T-helper 17 cell (primary cell): Measurements from ENCODE around the gene KCNE4. TPM values are rescaled to one million over a fixed set of nuclear protein-coding genes. Genes with fewer than 3 reads are reported as not detected.

Experiments
- ATAC-seq: fragments of 150-1000 bp; cut with Tn5 transposase; 2 replicates; pipeline ENCODE4 v1.10.0; 2021; ENCODE audit warnings: mild to moderate bottlenecking, moderate library complexity
- DNase-seq, 3 donors: peaks; one replicate each; pipeline versions ENCODE4 v3.0.0 to v3.0.0-alpha.2; 2020 to 2021
- H3K9me3 ChIP-seq: one replicate; pipeline ENCODE4 v1.7.0; 2013; ENCODE audit warnings: low read length, mild to moderate bottlenecking; ENCODE audit not compliant: control insufficient read depth, poor library complexity, severe bottlenecking
- H3K27ac Mint-ChIP-seq: one replicate; pipeline ENCODE4 v1.8.0; 2022; ENCODE audit warnings: mild to moderate bottlenecking, moderate library complexity, mixed read lengths
- H3K27me3 Mint-ChIP-seq: one replicate; pipeline ENCODE4 v1.8.0; 2022; ENCODE audit warnings: mixed read lengths
- H3K36me3 Mint-ChIP-seq: one replicate; pipeline ENCODE4 v1.8.0; 2022; ENCODE audit warnings: low read depth, mixed read lengths
- H3K4me1 Mint-ChIP-seq: one replicate; pipeline ENCODE4 v1.8.0; 2022; ENCODE audit warnings: mild to moderate bottlenecking, mixed read lengths
- H3K4me3 Mint-ChIP-seq: one replicate; pipeline ENCODE4 v1.8.0; 2022; ENCODE audit warnings: mild to moderate bottlenecking, moderate library complexity, mixed read lengths
- total RNA-seq, 4 donors: library from RNA in 2 of 4; stranded (reverse) in 2 of 4; gene quantifications; one replicate each; pipeline ENCODE4 v1.2.3 and lab custom pipeline; 2022 to 2026

The KCNE4 gene, protein sequence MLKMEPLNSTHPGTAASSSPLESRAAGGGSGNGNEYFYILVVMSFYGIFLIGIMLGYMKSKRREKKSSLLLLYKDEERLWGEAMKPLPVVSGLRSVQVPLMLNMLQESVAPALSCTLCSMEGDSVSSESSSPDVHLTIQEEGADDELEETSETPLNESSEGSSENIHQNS
- total RNA-seq (not detected), total RNA-seq (lab: John Stamatoyannopoulos, UW) (0 reads per million in 2 donors)

GRCh38 chr2:223051693-223052289 is at the start of gene KCNE4:
TSS of gene KCNE4 (plus strand) at chr2:223052190. CDS start at chr2:223052831, 641 bp downstream.
- no peak for ATAC-seq
- H3K4me1 Mint-ChIP-seq: no peaks in the 10 kb centered on the region
- H3K36me3 Mint-ChIP-seq: no peaks in the 10 kb centered on the region
- H3K4me3 Mint-ChIP-seq: no peak within 1 kb of the TSS
- H3K9me3 ChIP-seq: no peaks in the 10 kb centered on the region
- peaks cover 23% of the 10 kb centered on the region for H3K27me3 Mint-ChIP-seq
- no peak within 1 kb of the TSS for H3K27ac Mint-ChIP-seq
- no peak for DNase-seq

DNA sequence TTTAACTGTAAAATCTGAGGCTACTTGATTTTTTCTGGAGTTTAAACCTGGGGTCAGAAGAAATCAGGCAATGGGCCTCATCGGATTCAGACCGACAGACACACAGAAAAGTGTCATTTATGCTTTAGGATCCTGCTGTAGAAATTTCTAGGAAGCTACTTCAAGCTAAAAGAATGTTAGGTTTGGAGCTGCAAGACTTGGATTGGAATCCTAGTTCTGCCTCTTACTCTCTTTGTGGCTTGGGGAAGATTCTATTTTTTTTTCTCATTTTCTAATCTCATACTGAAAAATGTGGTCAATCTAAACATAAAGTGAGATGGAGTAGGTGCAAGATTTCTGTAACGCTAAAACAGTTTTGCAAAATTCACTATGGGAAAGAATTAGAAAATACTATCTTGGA is 48.8 kb upstream of the KCNE4 start:
- H3K9me3 ChIP-seq: no peaks in the 10 kb centered on the region
- Mint-ChIP-seq H3K27ac (no peak overlapping the region), H3K36me3 (no peaks in the 10 kb centered on the region), H3K27me3 (peaks cover 41% of the 10 kb centered on the region), H3K4me3 (no peak overlapping the region), H3K4me1 (no peaks in the 10 kb centered on the region)
- no peak for ATAC-seq
- DNase-seq: no peak

GRCh38 chr2:223005496-223005895 is 46.5 kb upstream of the KCNE4 start:
- H3K4me1 Mint-ChIP-seq: no peaks in the 10 kb centered on the region
- H3K9me3 ChIP-seq: no peaks in the 10 kb centered on the region
- DNase-seq (no peak), ATAC-seq (no peak)
- H3K4me3 Mint-ChIP-seq: no peak overlapping the region
- no peak overlapping the region for H3K27ac Mint-ChIP-seq
- H3K27me3 Mint-ChIP-seq: peaks cover 27% of the 10 kb centered on the region
- H3K36me3 Mint-ChIP-seq: no peaks in the 10 kb centered on the region

DNA sequence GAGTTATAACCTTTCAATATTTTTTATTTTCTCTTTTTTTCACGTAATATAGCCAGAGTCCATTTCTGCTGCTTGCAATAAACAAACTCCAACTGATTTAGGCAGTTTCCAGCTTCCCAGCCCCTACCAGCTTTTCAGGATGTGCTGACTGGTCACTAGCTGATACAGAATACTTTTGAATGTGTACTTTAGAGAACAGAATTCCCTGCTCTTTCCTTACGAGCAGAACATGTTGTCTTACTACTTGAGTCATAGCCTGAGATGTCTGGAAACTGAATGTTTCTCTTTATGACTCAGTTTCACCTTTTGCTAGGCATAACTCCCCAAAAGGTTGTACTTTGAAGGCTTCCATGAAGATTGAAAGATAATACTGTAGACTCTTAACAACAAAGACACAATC is 44.5 kb upstream of the KCNE4 start:
- Mint-ChIP-seq H3K27me3 (peaks cover 23% of the 10 kb centered on the region), H3K4me1 (no peaks in the 10 kb centered on the region), H3K4me3 (no peak overlapping the region), H3K27ac (no peak overlapping the region), H3K36me3 (no peaks in the 10 kb centered on the region)
- H3K9me3 ChIP-seq: no peaks in the 10 kb centered on the region
- no peak for ATAC-seq
- no peak for DNase-seq

GRCh38 chr2:223008162-223008561 is 43.8 kb upstream of the KCNE4 start:
- Mint-ChIP-seq H3K4me1 (no peaks in the 10 kb centered on the region), H3K4me3 (no peak overlapping the region), H3K27me3 (peaks cover 24% of the 10 kb centered on the region), H3K27ac (no peak overlapping the region), H3K36me3 (no peaks in the 10 kb centered on the region)
- no peaks in the 10 kb centered on the region for H3K9me3 ChIP-seq
- no peak for DNase-seq
- ATAC-seq: no peak

- ATAC-seq: no peak
- Mint-ChIP-seq H3K27me3 (peaks cover 17% of the 10 kb centered on the region), H3K4me3 (no peak overlapping the region), H3K27ac (no peak overlapping the region), H3K4me1 (no peaks in the 10 kb centered on the region), H3K36me3 (no peaks in the 10 kb centered on the region)
- H3K9me3 ChIP-seq: no peaks in the 10 kb centered on the region
- no peak for DNase-seq
Measured at GRCh38 chr2:223008956-223009355, 43.0 kb upstream of the KCNE4 start.

DNA sequence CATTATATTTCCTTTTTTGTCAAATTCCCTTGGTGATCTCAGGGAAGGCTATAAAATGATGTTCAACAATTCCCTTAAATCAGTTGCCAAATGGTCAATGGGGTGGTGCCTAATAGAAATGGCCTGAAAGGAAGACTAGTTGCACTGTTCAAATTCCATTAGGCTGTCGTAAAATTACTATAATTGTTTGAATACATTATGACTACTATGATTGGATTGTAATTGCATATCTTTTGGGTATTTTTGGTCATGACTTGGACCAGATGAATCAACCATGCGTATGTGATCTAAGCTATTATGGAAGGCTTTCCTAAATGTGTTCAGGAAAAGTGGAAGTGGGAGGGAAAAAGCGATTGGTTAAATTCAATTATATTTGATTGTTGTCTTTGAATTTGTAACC is 41.3 kb upstream of the KCNE4 start:
- Mint-ChIP-seq H3K27me3 (peaks cover 16% of the 10 kb centered on the region), H3K27ac (no peak overlapping the region), H3K4me3 (no peak overlapping the region), H3K4me1 (no peaks in the 10 kb centered on the region), H3K36me3 (no peaks in the 10 kb centered on the region)
- ATAC-seq (no peak), DNase-seq (no peak)
- no peaks in the 10 kb centered on the region for H3K9me3 ChIP-seq

DNA sequence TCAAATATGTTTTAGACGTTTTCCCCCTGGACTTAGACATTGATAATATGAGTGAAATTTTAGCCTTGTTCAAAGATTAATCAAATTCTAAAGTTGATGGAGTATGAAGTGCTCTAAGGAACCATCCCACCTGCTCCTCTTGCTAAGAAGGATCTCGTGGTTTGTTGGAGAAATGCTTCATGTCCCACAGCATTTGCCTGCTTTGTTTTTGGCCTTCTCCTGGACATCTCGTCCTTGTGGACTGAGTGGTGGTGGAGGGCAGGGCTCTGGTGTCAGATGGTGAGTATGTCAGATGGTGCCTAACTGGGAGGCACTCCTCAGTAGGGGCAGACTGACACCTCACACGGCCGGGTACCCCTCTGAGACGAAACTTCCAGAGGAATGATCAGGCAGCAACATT is 39.7 kb upstream of the KCNE4 start:
- H3K9me3 ChIP-seq: no peaks in the 10 kb centered on the region
- Mint-ChIP-seq H3K27ac (no peak overlapping the region), H3K36me3 (no peaks in the 10 kb centered on the region), H3K4me3 (no peak overlapping the region), H3K27me3 (peaks cover 16% of the 10 kb centered on the region), H3K4me1 (no peaks in the 10 kb centered on the region)
- DNase-seq: no peak
- no peak for ATAC-seq

DNA sequence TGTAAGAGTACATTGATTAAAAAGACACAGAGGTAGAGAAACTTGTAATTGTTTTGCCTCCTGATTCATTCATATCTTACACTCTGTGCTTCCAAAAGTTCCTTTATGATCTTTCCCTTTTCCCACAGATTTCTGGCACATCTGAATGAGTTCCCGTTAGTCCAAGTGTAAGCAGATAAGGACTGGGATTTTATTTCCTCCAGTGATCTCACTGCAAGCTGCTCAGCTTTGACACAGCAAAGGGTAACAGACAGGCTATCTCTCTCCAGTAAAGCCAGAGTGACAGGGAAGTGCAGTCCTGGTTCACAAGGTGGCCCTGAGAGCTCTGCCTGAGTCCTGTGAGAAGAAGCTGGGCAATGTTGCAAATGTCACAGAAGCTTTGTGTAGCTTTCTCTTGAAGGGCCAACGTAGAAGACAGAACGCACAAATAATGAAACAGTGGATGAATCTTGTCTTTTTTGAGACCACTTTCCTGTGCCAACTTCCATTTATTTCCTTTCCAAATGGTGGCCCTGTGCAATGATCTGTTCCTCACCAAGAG is 32.5 kb upstream of the KCNE4 start:
- DNase-seq: no peak
- H3K9me3 ChIP-seq: no peaks in the 10 kb centered on the region
- Mint-ChIP-seq H3K27ac (no peak overlapping the region), H3K36me3 (no peaks in the 10 kb centered on the region), H3K27me3 (no peaks in the 10 kb centered on the region), H3K4me1 (no peaks in the 10 kb centered on the region), H3K4me3 (no peak overlapping the region)
- no peak for ATAC-seq

DNA sequence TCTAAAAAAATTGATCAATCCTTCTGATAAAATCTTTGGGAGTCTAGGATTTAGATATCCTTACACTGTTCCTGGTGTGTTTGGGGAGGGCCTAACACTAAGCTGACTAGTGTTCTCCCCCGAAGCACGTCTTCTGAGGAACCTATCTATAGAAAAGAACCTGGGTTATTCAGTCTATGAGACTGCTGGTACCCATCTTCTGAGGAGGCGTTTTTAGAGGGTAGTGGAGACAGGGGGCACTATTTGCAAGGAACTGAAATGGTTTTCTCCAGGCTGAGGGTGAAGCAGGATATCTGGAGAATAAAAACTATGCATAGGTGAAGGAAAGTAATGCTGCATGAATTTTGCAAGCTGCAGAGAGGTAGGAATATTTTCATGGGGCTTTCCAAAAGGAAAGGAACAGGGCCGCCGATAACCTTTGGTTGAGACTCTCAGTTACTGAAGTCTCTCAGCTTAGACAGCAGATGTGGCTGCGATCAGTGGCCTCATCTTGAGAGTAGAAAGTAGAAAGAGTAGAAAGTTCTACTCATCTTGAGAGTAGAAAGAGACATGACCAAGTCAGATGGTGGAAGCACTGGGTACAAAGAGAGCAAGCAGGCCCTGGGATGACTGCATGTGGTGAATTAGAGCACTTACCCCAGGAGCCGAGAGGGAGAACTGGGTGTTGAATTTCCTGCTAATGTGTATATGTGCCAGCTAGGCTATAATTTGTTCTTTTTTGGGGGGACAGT is 31.8 kb upstream of the KCNE4 start:
- no peaks in the 10 kb centered on the region for H3K9me3 ChIP-seq
- ATAC-seq (no peak), DNase-seq (no peak)
- Mint-ChIP-seq H3K36me3 (no peaks in the 10 kb centered on the region), H3K27ac (no peak overlapping the region), H3K4me3 (no peak overlapping the region), H3K27me3 (no peaks in the 10 kb centered on the region), H3K4me1 (no peaks in the 10 kb centered on the region)

DNA sequence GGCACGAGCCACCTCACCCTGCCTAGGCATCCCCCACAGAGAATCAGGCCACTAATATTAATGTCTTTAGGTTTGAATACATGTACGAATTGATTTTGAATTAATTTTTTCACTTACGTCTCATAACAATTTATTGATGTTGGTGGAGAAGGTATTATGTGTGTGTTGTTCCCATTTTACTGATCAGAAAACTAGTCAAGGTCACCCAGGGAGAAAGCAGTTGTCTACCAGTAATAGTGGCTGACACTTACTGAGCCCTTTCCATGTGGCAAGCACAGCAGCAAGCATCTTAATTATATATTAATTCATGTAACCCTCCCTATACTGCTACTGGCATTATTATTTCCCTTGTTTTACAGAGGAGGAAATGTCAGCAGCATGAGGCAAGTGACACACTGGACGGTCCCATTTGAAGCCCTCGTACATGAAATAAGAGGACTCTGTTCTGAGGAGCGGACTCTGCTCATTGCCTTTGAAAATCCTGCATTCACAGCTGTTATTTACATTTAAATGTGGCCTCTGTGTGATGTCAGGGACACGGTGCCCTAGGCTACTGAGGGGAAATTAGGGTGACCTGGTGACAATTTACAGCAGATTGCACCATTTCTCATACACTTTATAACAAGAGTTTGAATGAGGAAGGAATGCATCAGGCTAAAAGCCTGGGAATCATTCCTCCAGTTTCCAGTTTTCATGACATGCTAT is 30.9 kb upstream of the KCNE4 start:
- H3K27ac Mint-ChIP-seq: no peak overlapping the region
- H3K4me3 Mint-ChIP-seq: no peak overlapping the region
- ATAC-seq: no peak
- no peaks in the 10 kb centered on the region for H3K4me1 Mint-ChIP-seq
- no peaks in the 10 kb centered on the region for H3K9me3 ChIP-seq
- no peaks in the 10 kb centered on the region for H3K36me3 Mint-ChIP-seq
- no peaks in the 10 kb centered on the region for H3K27me3 Mint-ChIP-seq
- no peak for DNase-seq

DNA sequence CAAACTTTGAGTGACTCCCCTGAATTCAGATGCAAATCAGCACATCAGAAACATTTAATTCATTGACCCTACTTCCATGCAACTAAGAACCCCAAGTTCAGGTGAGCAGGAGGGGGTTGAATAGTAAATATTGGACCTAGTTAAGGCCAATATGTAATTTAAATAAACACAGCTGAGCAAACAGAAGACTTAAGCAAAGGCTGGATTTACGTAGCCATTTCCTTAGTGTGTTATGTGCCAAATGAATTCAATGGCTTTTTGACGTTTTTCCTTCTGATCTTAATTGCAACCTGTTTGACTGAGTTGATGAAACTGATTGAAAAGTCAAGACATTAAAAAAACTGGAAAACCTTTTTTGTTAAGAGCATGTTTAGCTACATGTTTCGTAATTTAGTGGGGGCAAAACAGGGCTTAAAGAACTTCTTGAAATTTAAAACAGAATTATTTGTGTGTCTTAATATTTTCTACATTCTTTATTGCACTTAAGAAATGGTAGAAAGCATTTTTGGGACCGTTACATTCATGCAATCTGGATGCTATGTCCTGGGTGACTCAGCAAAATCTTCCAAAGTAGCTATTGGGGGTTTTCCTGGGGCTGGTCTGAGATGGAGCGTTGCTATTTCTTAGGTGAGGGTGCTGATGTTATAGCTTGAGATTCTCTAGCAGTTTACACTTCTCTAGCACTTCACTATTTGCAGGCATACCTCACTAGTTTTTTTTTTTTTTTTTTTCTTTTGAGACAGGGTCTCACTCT is 25.5 kb upstream of the KCNE4 start:
- DNase-seq (no peak), ATAC-seq (no peak)
- H3K27ac Mint-ChIP-seq: no peak overlapping the region
- no peaks in the 10 kb centered on the region for H3K36me3 Mint-ChIP-seq
- no peaks in the 10 kb centered on the region for H3K4me1 Mint-ChIP-seq
- no peak overlapping the region for H3K4me3 Mint-ChIP-seq
- H3K9me3 ChIP-seq: no peaks in the 10 kb centered on the region
- H3K27me3 Mint-ChIP-seq: no peaks in the 10 kb centered on the region

- DNase-seq (no peak), ATAC-seq (no peak)
- H3K4me1 Mint-ChIP-seq: no peaks in the 10 kb centered on the region
- no peak overlapping the region for H3K4me3 Mint-ChIP-seq
- no peak overlapping the region for H3K27ac Mint-ChIP-seq
- no peaks in the 10 kb centered on the region for H3K9me3 ChIP-seq
- no peaks in the 10 kb centered on the region for H3K36me3 Mint-ChIP-seq
- H3K27me3 Mint-ChIP-seq: no peaks in the 10 kb centered on the region
Measured at GRCh38 chr2:223027442-223027841, 24.5 kb upstream of the KCNE4 start.
